Esophagus (tissue), 2 donors: ENCODE measurements around the gene ATOX1. TPM values are rescaled to one million over a fixed set of nuclear protein-coding genes. Genes with fewer than 3 reads are reported as not detected.

Experiments
- H3K27ac ChIP-seq, 2 donors: one replicate each; pipeline ENCODE4 v1.5.1; 2013; ENCODE audit warnings: low read depth in 2 of 2, mild to moderate bottlenecking in 2 of 2, inconsistent platforms in 1 of 2, low read length in 1 of 2, moderate library complexity in 1 of 2
- H3K27me3 ChIP-seq, 2 donors: one replicate each; pipeline ENCODE4 v1.6.1; 2013; ENCODE audit warnings: low read length in 2 of 2, control low read depth in 1 of 2, mild to moderate bottlenecking in 1 of 2; ENCODE audit not compliant: insufficient read depth in 2 of 2, control insufficient read depth in 1 of 2
- H3K36me3 ChIP-seq, 2 donors: one replicate each; pipeline ENCODE4 v1.6.1; 2013; ENCODE audit warnings: low read length in 1 of 2; ENCODE audit not compliant: control insufficient read depth in 2 of 2, insufficient read depth in 2 of 2
- H3K4me1 ChIP-seq, 2 donors: one replicate each; pipeline ENCODE4 v1.6.1; 2013; ENCODE audit warnings: low read length in 1 of 2; ENCODE audit not compliant: control insufficient read depth in 2 of 2, insufficient read depth in 2 of 2
- H3K4me3 ChIP-seq, 2 donors: one replicate each; pipeline ENCODE4 v1.5.1; 2013; ENCODE audit warnings: low read length in 2 of 2, mild to moderate bottlenecking in 2 of 2, low read depth in 1 of 2, moderate library complexity in 1 of 2
- H3K9me3 ChIP-seq, 2 donors: one replicate each; pipeline ENCODE4 v1.6.1; 2013; ENCODE audit warnings: mild to moderate bottlenecking in 2 of 2, low read depth in 1 of 2, low read length in 1 of 2, moderate library complexity in 1 of 2; ENCODE audit not compliant: control insufficient read depth in 2 of 2, insufficient read depth in 1 of 2
- WGBS, 2 donors: extraction: QIAGEN DNeasy Blood & Tissue Kit; methylation state at CpG; one replicate each; pipeline ENCODE4 v1.1.7; 2013; 5-methylcytosine and 5-hydroxymethylcytosine counted together
- polyA plus RNA-seq, 2 donors: library from polyadenylated mRNA; stranded (reverse); fragments of 200-250 nt; gene quantifications; one replicate each; pipeline ENCODE4 v1.2.3, GENCODE V29; 2013
- donor health status: healthy with polysubstance abuse.
- donor health status: Bipolar disorder and iron deficiency.

ATOX1 gene
- polyA plus RNA-seq, 2 donors: 77.3 to 108 TPM

GRCh38 chr5:151771259-151772028 lies 13.0 kb upstream of the ATOX1 start, which contains the start of gene G3BP1:
TSS of gene G3BP1 (plus strand) at chr5:151771954. CDS start at chr5:151786621, 14,667 bp downstream.
- Histone ChIP-seq H3K4me1 (no peaks in the 10 kb centered on the region), H3K36me3 (no peaks in the 10 kb centered on the region), H3K27me3 (no peaks in the 10 kb centered on the region), H3K27ac (peak within 1 kb of the TSS; percentile 97 to 99), H3K9me3 (no peaks in the 10 kb centered on the region), H3K4me3 (peak within 1 kb of the TSS; percentile 89 to 96)
- 0% methylated on average over 49 of the region's 49 CpGs for WGBS, 2 donors

GRCh38 chr5:151770383-151771258 lies 12.2 kb upstream of the ATOX1 start:
- WGBS, 2 donors: 6 to 7% methylated on average over 75 of the region's 75 CpGs
- H3K4me1 ChIP-seq: no peaks in the 10 kb centered on the region

GRCh38 chr5:151766975-151767374 lies 8.5 kb upstream of the ATOX1 start:
- Histone ChIP-seq H3K4me1 (no peaks in the 10 kb centered on the region), H3K4me3 (no peak overlapping the region), H3K27ac (no peak overlapping the region), H3K36me3 (no peaks in the 10 kb centered on the region), H3K9me3 (no peaks in the 10 kb centered on the region), H3K27me3 (no peaks in the 10 kb centered on the region)

More at GRCh38 chr5:151770383-151771258, 12.2 kb upstream of the ATOX1 start:
- H3K4me3 ChIP-seq: peak overlapping the region; percentile 54 to 64
- H3K27ac ChIP-seq: peak overlapping the region; percentile 95 to 99
- no peaks in the 10 kb centered on the region for H3K27me3 ChIP-seq
- no peaks in the 10 kb centered on the region for H3K36me3 ChIP-seq
- H3K9me3 ChIP-seq: no peaks in the 10 kb centered on the region

- H3K4me3 ChIP-seq: no peak overlapping the region
- H3K27ac ChIP-seq: no peak overlapping the region
- no peaks in the 10 kb centered on the region for H3K9me3 ChIP-seq
- no peaks in the 10 kb centered on the region for H3K4me1 ChIP-seq
- H3K27me3 ChIP-seq: no peaks in the 10 kb centered on the region
- no peaks in the 10 kb centered on the region for H3K36me3 ChIP-seq
These were observed 6.4 kb upstream of the ATOX1 start for GRCh38 chr5:151764801-151765200.

GRCh38 chr5:151758141-151758429 lies 346 bp downstream of the ATOX1 start:
- peak overlapping the region; percentile 68 to 75 for H3K27ac ChIP-seq
- H3K4me3 ChIP-seq: peak overlapping the region; percentile 61 to 84
- no peaks in the 10 kb centered on the region for H3K9me3 ChIP-seq
- no peaks in the 10 kb centered on the region for H3K27me3 ChIP-seq
- peaks cover 4 to 7% of the 10 kb centered on the region in 2 donors for H3K4me1 ChIP-seq
- peaks cover under 1 to 3% of the 10 kb centered on the region in 2 donors for H3K36me3 ChIP-seq
- 0% methylated on average over 11 of the region's 11 CpGs for WGBS, 2 donors

GRCh38 chr5:151757233-151758140 lies 944 bp downstream of the ATOX1 start:
- peaks cover 3 to 4% of the 10 kb centered on the region in 2 donors for H3K36me3 ChIP-seq
- H3K4me3 ChIP-seq: peak overlapping the region; percentile 61 to 84
- H3K9me3 ChIP-seq: no peaks in the 10 kb centered on the region
- peak overlapping the region; percentile 68 to 75 for H3K27ac ChIP-seq
- H3K4me1 ChIP-seq: peaks cover 4 to 7% of the 10 kb centered on the region in 2 donors
- 12 to 14% methylated on average over 9 of the region's 9 CpGs for WGBS, 2 donors
- H3K27me3 ChIP-seq: no peaks in the 10 kb centered on the region

DNA sequence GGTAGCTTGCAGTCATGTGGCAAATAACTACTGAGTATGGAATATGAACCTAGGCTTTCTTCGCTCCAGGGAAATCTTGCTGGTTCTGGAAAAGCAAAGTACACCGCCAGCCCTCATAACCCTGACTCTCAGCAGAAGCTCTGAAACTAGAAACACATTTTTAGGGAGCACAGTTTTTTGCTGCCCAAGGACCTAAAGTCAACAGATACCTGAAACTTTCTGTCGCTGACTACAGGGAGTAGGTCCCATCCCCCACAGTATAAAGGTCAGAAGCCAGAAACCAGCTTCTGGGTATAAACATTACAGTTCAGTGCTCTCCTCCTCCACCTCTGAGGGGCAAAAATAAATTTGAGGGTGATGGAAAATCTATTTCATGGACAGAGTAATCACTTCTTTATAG lies 3.0 kb downstream of the ATOX1 start:
- Histone ChIP-seq H3K27ac (no peak overlapping the region), H3K36me3 (peaks cover 3 to 4% of the 10 kb centered on the region in 2 donors), H3K9me3 (no peaks in the 10 kb centered on the region), H3K27me3 (no peaks in the 10 kb centered on the region), H3K4me3 (no peak overlapping the region), H3K4me1 (peaks cover 4 to 7% of the 10 kb centered on the region in 2 donors)
- WGBS, 2 donors: 75 to 90% methylated on average over 3 of the region's 3 CpGs

GRCh38 chr5:151751593-151751992 lies 6.8 kb downstream of the ATOX1 start:
- peaks cover 0 to 2% of the 10 kb centered on the region in 2 donors for H3K4me1 ChIP-seq
- 91 to 99% methylated on average over 4 of the region's 4 CpGs for WGBS, 2 donors
- H3K27ac ChIP-seq: no peak overlapping the region

DNA sequence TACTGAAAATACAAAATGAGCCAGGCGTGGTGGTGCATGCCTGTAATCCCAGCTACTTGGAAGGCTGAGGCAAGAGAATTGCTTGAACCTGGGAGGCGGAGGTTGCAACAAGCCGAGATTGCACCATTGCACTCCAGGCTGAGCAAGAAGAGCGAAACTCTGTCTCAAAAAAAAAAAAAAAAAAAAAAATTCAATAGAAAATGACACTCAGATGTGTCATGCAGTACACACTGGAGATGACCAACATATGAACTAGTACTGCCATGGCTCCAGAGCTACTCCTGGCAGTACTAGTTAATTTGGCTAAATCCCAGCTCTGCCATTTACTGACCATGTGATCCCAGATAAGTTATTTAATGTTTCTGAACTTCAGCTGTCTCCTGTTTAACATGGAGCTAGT lies 7.3 kb downstream of the ATOX1 start:
- peaks cover 0 to 2% of the 10 kb centered on the region in 2 donors for H3K4me1 ChIP-seq
- H3K9me3 ChIP-seq: no peaks in the 10 kb centered on the region
- peaks cover 4% of the 10 kb centered on the region in 2 donors for H3K36me3 ChIP-seq
- no peak overlapping the region for H3K27ac ChIP-seq
- H3K4me3 ChIP-seq: no peak overlapping the region
- 87 to 93% methylated on average over 4 of the region's 4 CpGs for WGBS, 2 donors
- no peaks in the 10 kb centered on the region for H3K27me3 ChIP-seq

More at GRCh38 chr5:151751593-151751992, 6.8 kb downstream of the ATOX1 start:
- no peaks in the 10 kb centered on the region for H3K27me3 ChIP-seq
- H3K9me3 ChIP-seq: no peaks in the 10 kb centered on the region
- H3K36me3 ChIP-seq: peaks cover 3 to 4% of the 10 kb centered on the region in 2 donors
- H3K4me3 ChIP-seq: no peak overlapping the region
